ENCODE measurements around the gene SMYD3.
A peak's percentile ranks its signal among the peaks of the same experiment; 100 is the strongest.
"Not testable (repeated sequence)": the region's sequence is repeated elsewhere in the genome, so short reads cannot be mapped to it uniquely, and the experiment has no call there.

SMYD3 gene

DNA sequence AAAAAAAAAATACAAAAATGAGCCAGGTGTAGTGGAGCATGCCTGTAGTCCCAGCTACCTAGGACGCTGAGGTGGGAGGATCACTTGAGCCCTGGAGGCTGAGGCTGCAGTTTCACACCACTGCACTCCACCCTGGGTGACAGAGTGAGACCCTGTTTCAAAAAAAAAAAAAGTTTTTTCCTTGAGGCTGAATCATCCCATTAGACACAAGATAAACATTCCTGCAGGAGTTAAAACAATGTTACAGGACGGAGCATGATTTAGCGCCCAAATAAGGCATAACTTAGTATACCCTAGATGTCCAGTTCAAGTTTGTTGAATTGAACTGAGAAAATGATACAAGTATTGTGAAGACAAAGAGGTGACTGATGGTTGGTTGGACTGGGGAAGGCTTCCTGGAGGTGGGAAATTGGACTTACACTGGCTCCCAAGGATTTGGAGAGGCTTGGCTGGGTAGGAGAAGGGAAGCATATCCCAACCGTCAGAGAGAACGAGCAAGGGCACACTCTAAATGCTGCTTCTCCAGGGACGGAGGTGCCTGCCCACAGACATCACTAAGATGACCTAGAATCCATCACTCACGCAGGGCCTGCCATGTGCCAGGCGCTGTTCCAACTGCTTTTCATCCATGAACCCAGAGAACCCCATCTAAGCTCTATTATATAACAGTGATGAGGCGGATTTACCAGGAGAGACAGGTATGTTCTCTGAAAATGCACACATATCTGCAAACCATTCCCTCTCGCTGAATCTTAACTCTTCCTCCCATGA, 741.7 kb downstream of the SMYD3 start:
- no peak for DNase-seq (ENCODE audit: low spot score)

DNA sequence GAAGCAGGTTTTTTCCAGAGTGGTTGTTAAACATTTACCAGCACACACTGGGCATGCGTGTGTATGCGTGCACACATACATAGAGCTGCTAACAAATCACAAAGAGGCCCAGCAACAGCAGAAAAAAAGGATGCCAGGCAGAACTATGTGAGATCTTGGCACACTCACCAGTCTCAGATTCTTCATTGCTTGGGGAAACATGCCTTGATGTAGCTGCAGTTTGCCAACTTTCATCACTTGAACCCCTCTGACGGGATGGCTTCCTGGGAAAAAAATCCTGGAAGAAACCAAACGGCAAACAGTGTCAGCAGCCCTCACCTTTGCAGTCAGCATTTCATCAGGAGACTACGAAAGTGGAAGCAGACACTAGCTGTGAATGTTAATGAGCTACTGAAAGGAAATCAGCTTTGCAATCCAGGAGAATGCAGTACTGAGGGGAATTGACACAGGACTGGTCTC, 743.2 kb downstream of the SMYD3 start:
- no peak for DNase-seq (ENCODE audit: low spot score)

- DNase-seq (ENCODE audit: low spot score) = no peak
These were observed 744.6 kb downstream of the SMYD3 start for GRCh38 chr1:245762396-245762910.

- DNase-seq (ENCODE audit: low spot score) = no peak
These were observed 746.8 kb downstream of the SMYD3 start for GRCh38 chr1:245760301-245760700.

DNA sequence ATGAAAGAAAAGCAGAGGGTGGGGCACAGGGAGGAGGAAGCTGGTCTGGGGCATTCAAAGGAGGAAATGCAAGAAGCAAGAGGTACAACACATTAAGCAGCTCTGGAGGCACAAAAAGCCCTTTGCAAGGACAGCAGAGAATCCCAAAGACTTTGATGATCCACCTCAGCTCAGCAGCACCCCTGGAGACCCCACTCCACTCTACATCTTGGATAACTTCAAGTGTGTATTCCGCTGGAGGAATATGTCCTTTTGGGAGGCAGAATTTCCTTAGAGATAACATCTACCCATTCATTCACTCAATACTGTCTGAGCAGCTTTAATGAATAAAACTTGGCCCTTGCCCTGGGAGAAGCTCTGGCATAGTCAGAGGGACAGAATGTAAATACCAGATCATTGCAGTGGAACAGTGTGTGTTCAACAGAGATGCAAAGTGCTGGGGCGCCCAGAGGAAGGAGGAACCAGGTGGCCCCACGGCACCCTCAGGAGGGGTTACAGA, 752.6 kb downstream of the SMYD3 start:
- DNase-seq (ENCODE audit: low spot score) = no peak

DNA sequence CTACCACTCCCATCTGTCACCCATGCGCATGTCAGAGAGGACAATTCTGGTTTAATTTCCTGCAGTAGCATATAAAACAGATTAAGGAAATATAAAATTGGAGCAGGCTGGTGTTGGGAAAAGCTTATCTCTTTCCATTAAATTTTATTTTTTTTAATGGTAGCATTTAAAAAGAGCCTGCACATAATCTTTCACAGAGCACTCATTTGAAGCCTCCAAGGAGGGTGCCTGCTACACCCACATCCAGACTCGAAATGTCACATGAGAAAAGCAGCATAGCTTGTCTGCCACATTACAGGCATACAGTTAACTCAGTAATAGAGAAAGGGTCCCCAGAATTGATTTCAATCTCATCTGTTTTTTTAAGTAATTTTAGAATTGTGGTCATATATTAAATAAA, 753.3 kb downstream of the SMYD3 start:
- no peak for DNase-seq (ENCODE audit: low spot score)

DNA sequence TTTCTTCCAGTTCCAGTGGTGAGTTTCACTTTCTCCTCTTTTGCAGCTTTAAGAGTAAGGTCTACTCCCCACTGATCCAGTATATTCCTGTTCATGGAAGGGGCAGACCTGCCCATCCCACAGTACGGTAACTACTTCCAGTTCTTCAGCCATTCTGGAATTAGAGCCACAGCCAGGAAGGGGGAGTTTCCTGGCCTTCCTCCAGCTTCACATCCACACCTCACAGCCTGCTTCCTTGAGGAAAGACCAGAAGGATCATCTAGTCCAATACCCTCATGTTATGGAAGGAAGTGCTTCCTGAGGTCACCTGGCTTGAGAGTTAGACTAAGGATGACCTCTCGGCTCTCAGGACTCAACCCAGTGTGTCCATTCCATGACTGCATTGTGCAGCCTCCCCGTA, 754.5 kb downstream of the SMYD3 start:
- no peak for DNase-seq (ENCODE audit: low spot score)

- no peak for DNase-seq (ENCODE audit: low spot score)
These were observed 755.2 kb downstream of the SMYD3 start for GRCh38 chr1:245751726-245752470.

DNA sequence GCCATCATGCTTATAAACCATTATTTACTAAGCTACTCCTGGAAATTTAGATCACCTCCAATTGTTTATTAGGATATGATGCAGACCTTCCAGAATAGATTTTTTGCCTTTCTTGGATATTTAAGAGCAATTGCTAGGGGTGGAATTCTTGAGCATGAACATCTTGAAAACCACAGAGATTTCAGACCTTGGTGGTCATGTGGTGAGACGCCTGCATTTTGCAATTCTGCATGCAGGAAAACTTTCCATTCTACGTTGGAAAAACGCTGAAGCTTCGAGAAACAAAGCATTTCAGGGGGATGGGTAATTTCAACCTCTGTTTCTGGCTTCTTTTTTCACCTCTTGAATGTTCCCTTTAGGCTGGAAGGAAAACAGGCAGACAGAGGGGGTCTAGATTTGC, 756.0 kb downstream of the SMYD3 start:
- DNase-seq (ENCODE audit: low spot score) = no peak

DNA sequence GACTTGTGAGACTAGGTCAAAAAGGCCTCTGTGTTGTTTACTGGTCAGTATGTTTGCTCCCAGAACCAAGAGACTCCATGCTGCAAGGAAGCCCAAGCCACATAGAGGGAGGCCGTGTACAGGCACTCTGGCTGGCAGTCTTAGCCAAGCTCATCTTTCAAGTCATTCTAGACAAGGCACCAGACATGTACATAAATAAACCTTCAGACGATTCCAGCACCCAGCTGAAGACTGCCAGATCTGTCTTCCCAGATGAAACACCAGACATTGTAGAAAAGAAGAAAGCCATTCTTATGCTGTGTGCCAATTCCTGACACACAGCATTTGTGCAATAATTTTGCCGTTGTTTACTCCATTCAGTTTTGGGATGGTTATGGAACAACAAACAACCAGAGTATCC, 756.8 kb downstream of the SMYD3 start:
- no peak for DNase-seq (ENCODE audit: low spot score)

DNA sequence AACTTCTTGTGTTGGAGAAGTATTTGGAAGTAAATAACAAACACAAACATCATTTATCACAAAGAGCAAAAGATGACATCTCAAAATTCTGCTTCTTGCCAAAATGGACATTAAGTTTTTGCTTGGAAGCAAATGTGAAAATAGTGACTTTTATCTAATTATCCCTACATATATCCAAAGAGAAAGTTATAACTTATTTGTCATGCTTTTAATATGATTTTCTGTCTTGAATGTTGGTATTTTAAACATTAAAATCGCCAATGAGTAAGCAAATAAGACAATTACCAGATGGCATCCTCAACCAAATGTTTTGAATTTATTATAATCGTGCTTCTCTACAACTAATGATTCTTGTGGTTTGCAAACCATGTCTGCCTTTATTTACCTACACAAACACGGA, 758.0 kb downstream of the SMYD3 start:
- DNase-seq (ENCODE audit: low spot score) = no peak

- no peak for DNase-seq (ENCODE audit: low spot score)
These were observed 758.4 kb downstream of the SMYD3 start for GRCh38 chr1:245748646-245749045.

GRCh38 chr1:245748240-245748639, 758.8 kb downstream of the SMYD3 start:
- no peak for DNase-seq (ENCODE audit: low spot score)

- DNase-seq (ENCODE audit: low spot score) = no peak
These were observed 764.2 kb downstream of the SMYD3 start for GRCh38 chr1:245742896-245743295.

DNA sequence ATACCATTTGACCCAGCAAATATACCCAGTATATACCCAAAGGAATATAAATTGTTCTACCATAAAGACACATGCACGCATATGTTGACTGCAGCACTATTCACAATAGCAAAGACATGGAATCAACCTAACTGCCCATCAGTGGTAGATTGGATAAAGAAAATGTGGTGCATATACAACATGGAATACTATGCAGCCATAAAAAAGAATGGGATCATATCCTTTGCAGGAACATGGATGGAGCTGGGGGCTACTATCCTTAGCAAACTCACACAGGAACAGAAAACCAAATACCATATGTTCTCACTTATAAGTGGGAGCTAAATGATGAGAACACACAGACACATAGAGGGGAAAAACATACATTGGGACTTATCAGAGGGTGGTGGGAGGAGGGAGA, 766.7 kb downstream of the SMYD3 start:
- not testable (repeated sequence) for DNase-seq (ENCODE audit: low spot score)

DNA sequence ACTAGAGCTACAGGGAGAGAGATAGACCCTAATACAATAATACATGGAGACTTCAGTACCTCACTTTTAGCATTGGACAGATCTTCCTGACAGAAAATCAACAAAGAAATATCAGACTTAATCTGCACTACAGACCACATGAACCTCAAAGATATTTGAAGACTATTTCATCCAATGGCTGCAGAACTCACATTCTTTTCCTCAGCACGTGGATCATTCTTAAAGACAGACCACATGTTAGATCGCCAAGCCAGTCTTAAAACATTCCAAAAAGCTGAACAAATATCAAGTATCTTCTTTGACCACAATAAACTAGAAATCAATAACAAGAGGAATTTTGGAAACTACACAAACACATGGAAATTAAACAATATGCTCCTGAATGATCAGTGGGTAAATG, 776.3 kb downstream of the SMYD3 start:
- DNase-seq (ENCODE audit: low spot score) = no peak

DNA sequence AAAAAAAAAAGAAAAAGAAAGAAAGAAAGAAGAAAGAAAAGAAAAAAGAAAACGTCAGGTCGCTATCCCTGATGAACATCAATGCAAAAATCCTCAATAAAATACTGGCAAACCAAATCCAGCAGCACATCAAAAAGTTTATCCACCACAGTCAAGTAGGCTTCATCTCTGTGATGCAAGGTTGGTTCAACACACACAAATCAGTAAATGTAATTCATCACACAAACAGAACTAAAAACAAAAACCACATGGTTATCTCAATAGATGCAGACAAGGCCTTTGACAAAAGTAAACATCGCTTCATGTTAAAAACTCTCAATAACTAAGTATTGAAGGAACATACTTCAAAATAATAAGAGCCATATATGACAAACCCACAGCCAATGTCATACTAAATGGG, 779.0 kb downstream of the SMYD3 start:
- not testable (repeated sequence) for DNase-seq (ENCODE audit: low spot score)

GRCh38 chr1:245721488-245721887, 785.6 kb downstream of the SMYD3 start:
- no peak for DNase-seq (ENCODE audit: low spot score)

DNA sequence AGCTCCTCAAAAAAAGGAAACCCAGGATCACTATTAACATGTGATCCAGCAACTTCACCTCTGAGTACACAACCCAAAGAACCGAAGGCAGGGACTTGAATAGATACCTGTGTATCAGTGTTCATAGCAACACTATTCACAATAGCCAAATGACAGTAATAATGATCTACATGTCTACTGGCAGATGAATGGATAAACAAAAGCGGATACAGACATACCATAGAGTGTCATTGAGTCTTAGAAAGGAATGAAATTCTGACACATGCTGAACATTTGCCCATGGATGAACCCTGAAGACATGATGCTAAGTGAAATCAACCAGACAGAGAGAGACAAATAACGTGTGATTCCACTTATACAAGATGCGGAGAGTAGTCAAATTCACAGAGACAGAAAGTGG, 788.1 kb downstream of the SMYD3 start:
- DNase-seq (ENCODE audit: low spot score) = no peak

GRCh38 chr1:245718123-245718522, 789.0 kb downstream of the SMYD3 start:
- no peak for DNase-seq (ENCODE audit: low spot score)

- DNase-seq (ENCODE audit: low spot score) = no peak
These were observed 789.5 kb downstream of the SMYD3 start for GRCh38 chr1:245717611-245718010.

GRCh38 chr1:245716561-245716960, 790.5 kb downstream of the SMYD3 start:
- no peak for DNase-seq (ENCODE audit: low spot score)

DNA sequence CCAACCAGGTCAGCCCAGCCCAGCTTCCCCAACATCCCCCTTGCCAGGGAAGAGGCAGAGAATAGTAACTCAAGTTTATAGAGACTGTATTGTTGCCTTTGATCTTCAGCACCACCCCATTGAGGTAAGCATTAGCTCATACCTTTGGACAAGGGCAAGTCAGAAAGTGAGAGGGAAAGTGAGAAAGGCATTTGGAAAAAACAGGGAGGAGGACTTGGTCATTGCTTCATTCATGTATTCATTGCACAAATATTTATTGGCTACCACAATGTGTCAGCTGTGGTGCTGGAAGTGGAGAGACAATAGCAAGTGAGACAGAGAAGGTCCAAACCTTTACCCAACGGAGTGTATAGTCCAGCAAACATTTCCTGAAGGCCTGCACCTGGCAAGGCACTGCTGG, 791.1 kb downstream of the SMYD3 start:
- peak; percentile 29 for DNase-seq (ENCODE audit: low spot score)
